Measurements from ENCODE around the gene RIF1. TPM values are rescaled to one million over a fixed set of nuclear protein-coding genes. Genes with fewer than 3 reads are reported as not detected.

Gene RIF1, protein sequence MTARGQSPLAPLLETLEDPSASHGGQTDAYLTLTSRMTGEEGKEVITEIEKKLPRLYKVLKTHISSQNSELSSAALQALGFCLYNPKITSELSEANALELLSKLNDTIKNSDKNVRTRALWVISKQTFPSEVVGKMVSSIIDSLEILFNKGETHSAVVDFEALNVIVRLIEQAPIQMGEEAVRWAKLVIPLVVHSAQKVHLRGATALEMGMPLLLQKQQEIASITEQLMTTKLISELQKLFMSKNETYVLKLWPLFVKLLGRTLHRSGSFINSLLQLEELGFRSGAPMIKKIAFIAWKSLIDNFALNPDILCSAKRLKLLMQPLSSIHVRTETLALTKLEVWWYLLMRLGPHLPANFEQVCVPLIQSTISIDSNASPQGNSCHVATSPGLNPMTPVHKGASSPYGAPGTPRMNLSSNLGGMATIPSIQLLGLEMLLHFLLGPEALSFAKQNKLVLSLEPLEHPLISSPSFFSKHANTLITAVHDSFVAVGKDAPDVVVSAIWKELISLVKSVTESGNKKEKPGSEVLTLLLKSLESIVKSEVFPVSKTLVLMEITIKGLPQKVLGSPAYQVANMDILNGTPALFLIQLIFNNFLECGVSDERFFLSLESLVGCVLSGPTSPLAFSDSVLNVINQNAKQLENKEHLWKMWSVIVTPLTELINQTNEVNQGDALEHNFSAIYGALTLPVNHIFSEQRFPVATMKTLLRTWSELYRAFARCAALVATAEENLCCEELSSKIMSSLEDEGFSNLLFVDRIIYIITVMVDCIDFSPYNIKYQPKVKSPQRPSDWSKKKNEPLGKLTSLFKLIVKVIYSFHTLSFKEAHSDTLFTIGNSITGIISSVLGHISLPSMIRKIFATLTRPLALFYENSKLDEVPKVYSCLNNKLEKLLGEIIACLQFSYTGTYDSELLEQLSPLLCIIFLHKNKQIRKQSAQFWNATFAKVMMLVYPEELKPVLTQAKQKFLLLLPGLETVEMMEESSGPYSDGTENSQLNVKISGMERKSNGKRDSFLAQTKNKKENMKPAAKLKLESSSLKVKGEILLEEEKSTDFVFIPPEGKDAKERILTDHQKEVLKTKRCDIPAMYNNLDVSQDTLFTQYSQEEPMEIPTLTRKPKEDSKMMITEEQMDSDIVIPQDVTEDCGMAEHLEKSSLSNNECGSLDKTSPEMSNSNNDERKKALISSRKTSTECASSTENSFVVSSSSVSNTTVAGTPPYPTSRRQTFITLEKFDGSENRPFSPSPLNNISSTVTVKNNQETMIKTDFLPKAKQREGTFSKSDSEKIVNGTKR (N-terminal part only)
- total RNA-seq = 10 to 100 TPM; 66.3 to 81.7 TPM
- 10.6 TPM for polyA plus RNA-seq (ENCODE audit: insufficient read depth, low read depth, low replicate concordance)
- long read RNA-seq, donor 1 = 0 reads
- long read RNA-seq, donor 2 = 0 reads

DNA sequence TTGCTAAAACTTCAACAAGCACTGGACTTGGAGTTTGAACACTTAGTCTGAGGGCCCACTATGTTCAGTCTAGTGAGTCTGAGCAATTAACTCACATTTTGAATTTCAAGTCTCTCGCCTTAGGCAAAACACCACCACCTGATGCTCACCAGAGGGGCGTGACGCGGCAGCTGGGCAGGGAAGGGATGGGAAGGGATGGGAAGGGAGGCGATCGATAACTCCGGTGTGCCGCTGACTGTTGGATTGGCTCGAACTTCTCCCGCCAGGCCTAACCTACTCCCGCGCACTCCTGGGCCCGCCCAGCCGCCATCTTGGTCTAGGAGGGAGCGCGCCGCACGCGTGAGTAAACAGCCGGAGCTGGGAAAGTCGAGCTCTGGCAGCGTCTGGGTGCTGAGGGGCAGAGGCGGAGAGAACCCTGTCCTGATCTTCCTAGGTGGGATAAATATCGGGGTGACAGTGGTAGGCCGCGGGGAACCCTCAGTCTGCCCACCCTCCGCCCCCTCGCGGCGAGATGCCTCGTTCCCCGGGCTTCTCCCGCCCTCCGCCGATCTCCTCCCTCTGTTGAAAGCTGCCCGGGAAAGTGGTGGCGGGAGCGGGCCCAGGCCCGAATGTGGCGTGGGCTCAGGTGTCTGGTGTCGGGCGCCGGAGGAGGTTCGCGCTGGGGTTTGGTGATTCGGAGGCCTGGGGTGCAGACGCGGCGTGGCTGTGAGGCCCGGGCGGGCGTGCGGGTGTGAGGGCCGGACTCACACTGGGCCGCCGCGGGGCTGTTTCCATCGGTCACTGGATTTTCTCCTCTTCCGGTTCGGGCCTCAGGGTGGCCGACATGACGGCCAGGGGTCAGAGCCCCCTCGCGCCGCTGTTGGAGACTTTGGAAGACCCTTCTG, at the start of gene RIF1:
Gene RIF1 (plus strand): TSS at position 302 of the 884 bp plus-strand sequence. CDS start 522 bp downstream, at position 824.
- DNase-seq = peak; percentile 94
- TF ChIP-seq, protein P1, sequence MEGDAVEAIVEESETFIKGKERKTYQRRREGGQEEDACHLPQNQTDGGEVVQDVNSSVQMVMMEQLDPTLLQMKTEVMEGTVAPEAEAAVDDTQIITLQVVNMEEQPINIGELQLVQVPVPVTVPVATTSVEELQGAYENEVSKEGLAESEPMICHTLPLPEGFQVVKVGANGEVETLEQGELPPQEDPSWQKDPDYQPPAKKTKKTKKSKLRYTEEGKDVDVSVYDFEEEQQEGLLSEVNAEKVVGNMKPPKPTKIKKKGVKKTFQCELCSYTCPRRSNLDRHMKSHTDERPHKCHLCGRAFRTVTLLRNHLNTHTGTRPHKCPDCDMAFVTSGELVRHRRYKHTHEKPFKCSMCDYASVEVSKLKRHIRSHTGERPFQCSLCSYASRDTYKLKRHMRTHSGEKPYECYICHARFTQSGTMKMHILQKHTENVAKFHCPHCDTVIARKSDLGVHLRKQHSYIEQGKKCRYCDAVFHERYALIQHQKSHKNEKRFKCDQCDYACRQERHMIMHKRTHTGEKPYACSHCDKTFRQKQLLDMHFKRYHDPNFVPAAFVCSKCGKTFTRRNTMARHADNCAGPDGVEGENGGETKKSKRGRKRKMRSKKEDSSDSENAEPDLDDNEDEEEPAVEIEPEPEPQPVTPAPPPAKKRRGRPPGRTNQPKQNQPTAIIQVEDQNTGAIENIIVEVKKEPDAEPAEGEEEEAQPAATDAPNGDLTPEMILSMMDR (IDR thresholded peaks at IDR 0.05) = peak; percentile 53 to 69 (median 54)
- no peak for TF ChIP-seq POLR2A (IDR thresholded peaks at IDR 0.05)
- no peaks in the 10 kb centered on the region for H3K27me3 ChIP-seq
- intact Hi-C loops (cut with DNase I; ENCODE audit: low total_unique reads) = loop anchor here (10.0 kb wide), 1 partner anchor 135 kb away; no protein-coding TSS in a partner anchor
- H3K4me1 ChIP-seq = no peaks in the 10 kb centered on the region
- H3K4me3 ChIP-seq = peak within 1 kb of the TSS; percentile 93 to 98
- WGBS, 2 donors = 1 to 3% methylated on average over 9 to 65 of the region's 65 CpGs
- H3K36me3 ChIP-seq (ENCODE audit: low read depth, missing control alignments) = no peaks in the 10 kb centered on the region
- H3K27ac ChIP-seq = peak within 1 kb of the TSS; percentile 96 to 99
- no peaks in the 10 kb centered on the region for H3K9me3 ChIP-seq

DNA sequence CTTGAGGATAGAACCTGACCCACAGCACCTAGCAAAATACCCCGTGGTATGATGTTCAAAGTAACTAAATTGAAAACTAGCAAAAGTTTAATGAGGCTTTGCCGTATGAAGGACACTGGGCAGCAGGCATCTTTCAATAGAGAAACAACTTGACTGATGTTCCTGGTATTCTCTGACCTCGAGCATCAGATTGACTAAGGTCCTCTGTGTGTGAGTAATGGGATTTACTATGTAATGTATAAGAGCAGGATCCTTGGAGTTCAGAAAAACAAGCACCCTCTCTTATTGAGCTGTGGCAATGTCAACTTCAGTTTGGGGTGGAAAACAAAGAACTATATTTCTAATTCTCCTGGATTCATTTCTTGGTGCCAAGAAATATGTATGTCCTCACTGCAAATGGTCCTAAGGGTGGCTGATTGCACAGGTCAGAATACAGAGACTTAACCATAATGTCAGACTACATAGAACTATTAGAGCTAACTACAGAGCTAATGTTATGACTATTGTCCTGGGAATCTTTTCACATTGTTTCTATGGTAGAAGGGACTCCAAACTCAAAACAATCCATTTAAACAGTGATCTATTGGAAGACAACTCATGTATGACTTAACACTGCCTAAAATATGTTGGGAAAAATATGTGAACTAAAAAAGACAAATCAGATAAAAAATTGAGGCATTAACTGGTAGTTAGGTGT, 47.9 kb upstream of the RIF1 start:
- Histone ChIP-seq H3K4me3 (no peak overlapping the region), H3K27me3 (no peaks in the 10 kb centered on the region), H3K4me1 (no peaks in the 10 kb centered on the region), H3K36me3 (ENCODE audit: low read depth, missing control alignments) (no peaks in the 10 kb centered on the region), H3K9me3 (no peaks in the 10 kb centered on the region), H3K27ac (no peak overlapping the region)
- DNase-seq = no peak
- WGBS, 2 donors = 85 to 91% methylated on average over 3 of the region's 3 CpGs
- TF ChIP-seq POLR2A (IDR thresholded peaks at IDR 0.05) = no peak
- TF ChIP-seq, protein P1 (IDR thresholded peaks at IDR 0.05) = no peak
- intact Hi-C loops (cut with DNase I; ENCODE audit: low total_unique reads) = no loop called here

DNA sequence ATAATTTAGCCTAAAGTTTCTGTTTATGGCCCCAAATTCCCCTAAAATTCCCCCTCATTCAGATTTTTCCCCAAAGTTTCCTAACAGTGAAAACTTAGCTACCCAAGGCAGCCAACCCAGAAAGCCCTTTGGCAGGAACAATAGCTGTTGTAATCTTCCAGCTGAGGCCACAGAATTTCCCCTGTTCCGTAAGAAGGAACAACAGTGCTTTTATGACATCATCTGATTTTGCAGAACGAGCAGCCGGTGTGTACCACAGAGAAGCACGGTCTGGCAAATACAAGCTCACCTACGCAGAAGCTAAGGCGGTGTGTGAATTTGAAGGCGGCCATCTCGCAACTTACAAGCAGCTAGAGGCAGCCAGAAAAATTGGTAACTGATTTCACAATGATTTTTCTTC, 46.0 kb upstream of the RIF1 start:
- 36 to 55% methylated on average over 8 of the region's 8 CpGs for WGBS, 2 donors
- peak; percentile 24 for DNase-seq
- TF ChIP-seq POLR2A (IDR thresholded peaks at IDR 0.05) = no peak
- TF ChIP-seq, protein P1 (IDR thresholded peaks at IDR 0.05) = no peak
- no peaks in the 10 kb centered on the region for H3K27me3 ChIP-seq
- no peaks in the 10 kb centered on the region for H3K9me3 ChIP-seq
- no peak overlapping the region for H3K27ac ChIP-seq
- H3K36me3 ChIP-seq (ENCODE audit: low read depth, missing control alignments) = no peaks in the 10 kb centered on the region
- no peaks in the 10 kb centered on the region for H3K4me1 ChIP-seq
- peak overlapping the region in 1 of 2 donors; percentile 9 for H3K4me3 ChIP-seq
- intact Hi-C loops (cut with DNase I; ENCODE audit: low total_unique reads) = no loop called here

Measured in testis (tissue), 5 donors.